ENCODE data around the gene ARHGAP23.
A peak's percentile ranks its signal among the peaks of the same experiment; 100 is the strongest.

ARHGAP23 gene

DNA sequence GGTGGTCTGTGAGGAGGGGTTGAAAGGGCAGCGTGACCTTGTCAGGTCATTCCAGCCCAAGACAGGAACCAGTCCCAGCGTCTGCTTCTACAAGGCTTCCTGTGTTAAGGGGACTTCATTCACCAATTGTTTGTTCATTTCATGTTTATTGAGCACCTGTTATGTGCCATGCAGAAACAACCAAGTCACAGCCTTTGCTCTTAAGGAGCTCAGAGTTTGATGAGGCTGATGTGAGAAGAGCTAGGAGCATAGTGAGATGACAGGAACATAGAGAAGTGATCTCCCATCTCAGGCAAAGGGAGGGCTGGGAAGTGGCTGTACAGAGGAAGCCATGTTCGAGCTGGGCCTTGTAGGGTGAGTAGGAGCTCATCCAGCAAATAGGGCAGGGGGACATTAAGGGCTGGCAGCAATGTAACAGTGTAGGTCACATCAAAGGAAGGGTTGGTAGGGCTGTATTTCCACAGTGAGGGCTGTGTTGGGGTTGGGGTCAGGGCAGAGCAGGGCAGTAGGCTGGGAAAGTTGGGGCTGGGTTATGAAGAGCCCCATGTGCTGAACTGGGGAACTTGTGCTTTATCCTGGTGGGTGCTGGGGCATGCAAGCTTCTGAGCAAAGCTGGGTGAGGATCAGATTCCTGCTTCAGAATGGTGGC is 79.8 kb downstream of the ARHGAP23 start:
- Histone ChIP-seq H3K4me1 (ENCODE audit: control extremely low read depth in 1 of 4, control insufficient read depth in 4 of 4, insufficient read depth in 4 of 4, low read length in 3 of 4) (peaks cover 0 to 21% (median 10%) of the 10 kb centered on the region in 4 experiments), H3K9me3 (ENCODE audit: control extremely low read depth in 1 of 5, control insufficient read depth in 4 of 5, insufficient read depth in 2 of 5, low read depth in 1 of 5, low read length in 4 of 5) (no peaks in the 10 kb centered on the region), H3K36me3 (ENCODE audit: control insufficient read depth in 4 of 4, insufficient read depth in 4 of 4, low read length in 3 of 4) (peaks cover 4 to 32% (median 7%) of the 10 kb centered on the region in 4 experiments), H3K4me3 (ENCODE audit: control insufficient read depth in 1 of 7, extremely low read depth in 1 of 7, insufficient read depth in 4 of 7, low read depth in 2 of 7, low read length in 6 of 7) (no peak overlapping the region), H3K27ac (ENCODE audit: insufficient read depth in 1 of 2, low read depth in 1 of 2, low read length in 2 of 2, poor library complexity in 1 of 2, severe bottlenecking in 2 of 2) (no peak overlapping the region), H3K27me3 (replicated peaks in 2 of 5; ENCODE audit: control insufficient read depth in 4 of 5, insufficient read depth in 5 of 5, low read length in 4 of 5) (peaks cover 0 to 41% (median 8%) of the 10 kb centered on the region in 5 experiments)
- POLR2A ChIA-PET: no interaction called here
- CTCF ChIA-PET: interaction anchor here (0.7 to 2.4 kb wide), 7 partner anchors 12 to 221 kb away, joined by 3 to 8 read pairs (median 3); no protein-coding TSS in a partner anchor
- DNase-seq: no peak
- 100% methylated on average over 3 of the region's 3 CpGs for WGBS (ENCODE audit: insufficient coverage)

DNA sequence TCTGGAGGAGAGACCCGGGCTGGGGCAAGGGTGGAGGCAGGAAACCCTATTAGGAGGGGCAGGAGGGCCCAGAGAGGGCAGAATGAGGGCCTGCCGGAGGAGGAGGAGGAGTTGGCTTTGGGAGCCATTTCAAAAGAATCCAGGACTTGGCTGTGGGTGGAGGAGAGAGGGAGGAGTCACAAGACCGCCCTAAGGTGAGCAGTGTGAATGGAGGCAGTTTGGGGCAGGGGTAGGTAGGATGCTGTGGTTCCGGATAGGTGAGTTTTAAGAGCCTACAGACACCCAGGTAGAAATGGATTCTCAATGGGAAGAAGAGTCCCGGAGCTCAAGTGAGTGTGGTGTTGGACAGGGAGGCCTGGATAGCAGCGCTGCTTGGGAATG is 80.3 kb downstream of the ARHGAP23 start:
- 94% methylated on average over 6 of the region's 6 CpGs for WGBS (ENCODE audit: insufficient coverage)
- H3K4me3 ChIP-seq (ENCODE audit: control insufficient read depth in 1 of 7, extremely low read depth in 1 of 7, insufficient read depth in 4 of 7, low read depth in 2 of 7, low read length in 6 of 7): no peak overlapping the region
- H3K27me3 ChIP-seq (replicated peaks in 2 of 5; ENCODE audit: control insufficient read depth in 4 of 5, insufficient read depth in 5 of 5, low read length in 4 of 5): peaks cover 0 to 41% (median 8%) of the 10 kb centered on the region in 5 experiments
- ChIA-PET CTCF (interaction anchor here (0.7 to 2.4 kb wide), 8 partner anchors 13 to 220 kb away, joined by 3 to 8 read pairs (median 4); no protein-coding TSS in a partner anchor), POLR2A (no interaction called here)
- H3K9me3 ChIP-seq (ENCODE audit: control extremely low read depth in 1 of 5, control insufficient read depth in 4 of 5, insufficient read depth in 2 of 5, low read depth in 1 of 5, low read length in 4 of 5): no peaks in the 10 kb centered on the region
- DNase-seq: no peak
- H3K4me1 ChIP-seq (ENCODE audit: control extremely low read depth in 1 of 4, control insufficient read depth in 4 of 4, insufficient read depth in 4 of 4, low read length in 3 of 4): peaks cover 0 to 21% (median 10%) of the 10 kb centered on the region in 4 experiments
- H3K36me3 ChIP-seq (ENCODE audit: control insufficient read depth in 4 of 4, insufficient read depth in 4 of 4, low read length in 3 of 4): peaks cover 0 to 27% (median 7%) of the 10 kb centered on the region in 4 experiments
- H3K27ac ChIP-seq (ENCODE audit: insufficient read depth in 1 of 2, low read depth in 1 of 2, low read length in 2 of 2, poor library complexity in 1 of 2, severe bottlenecking in 2 of 2): no peak overlapping the region

DNA sequence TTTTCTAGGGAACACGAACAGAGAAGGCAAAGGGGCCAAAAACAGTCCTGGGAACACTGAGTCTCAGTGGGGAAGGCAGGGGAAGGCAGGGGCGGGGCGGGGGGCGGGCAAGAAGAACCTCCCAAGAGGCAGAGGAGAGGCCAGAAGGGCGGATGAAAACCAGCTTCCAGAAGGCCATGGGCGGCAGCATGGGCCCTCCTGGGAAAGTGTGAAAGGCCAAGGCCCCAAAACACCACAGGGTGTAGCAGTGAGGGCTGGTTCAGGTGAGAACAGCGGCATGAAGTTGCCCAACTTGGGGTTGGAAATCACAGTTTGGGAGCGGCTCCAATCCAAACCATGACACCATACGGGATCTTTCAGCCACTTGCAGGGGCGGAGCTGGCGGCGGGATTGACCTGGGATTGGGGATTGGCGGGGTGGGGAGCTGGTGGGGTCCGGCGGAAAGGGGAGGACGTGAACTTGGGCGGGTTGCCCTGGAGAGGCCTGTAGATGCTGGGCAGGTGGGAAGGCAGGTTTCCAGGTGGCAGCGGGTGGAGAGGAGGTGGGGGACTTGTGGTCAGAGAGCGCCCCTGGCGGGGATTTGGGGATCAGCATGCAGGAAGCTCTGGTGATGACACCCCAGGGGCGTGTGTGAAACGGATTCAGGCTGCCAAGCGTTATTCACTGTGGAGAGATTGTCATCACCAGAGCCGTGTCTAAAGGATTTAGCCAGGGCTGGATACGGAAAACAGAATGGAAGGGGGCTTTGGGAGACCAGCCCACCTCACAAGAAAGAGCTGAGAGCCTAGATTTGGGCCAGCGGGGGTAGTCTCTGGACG is 80.9 kb downstream of the ARHGAP23 start:
- Histone ChIP-seq H3K4me1 (ENCODE audit: control extremely low read depth in 1 of 4, control insufficient read depth in 4 of 4, insufficient read depth in 4 of 4, low read length in 3 of 4) (peaks cover 0 to 21% (median 10%) of the 10 kb centered on the region in 4 experiments), H3K27ac (ENCODE audit: insufficient read depth in 1 of 2, low read depth in 1 of 2, low read length in 2 of 2, poor library complexity in 1 of 2, severe bottlenecking in 2 of 2) (no peak overlapping the region), H3K36me3 (ENCODE audit: control insufficient read depth in 4 of 4, insufficient read depth in 4 of 4, low read length in 3 of 4) (peaks cover 0 to 24% (median 7%) of the 10 kb centered on the region in 4 experiments), H3K27me3 (replicated peaks in 2 of 5; ENCODE audit: control insufficient read depth in 4 of 5, insufficient read depth in 5 of 5, low read length in 4 of 5) (peaks cover 0 to 41% (median 8%) of the 10 kb centered on the region in 5 experiments), H3K9me3 (ENCODE audit: control extremely low read depth in 1 of 5, control insufficient read depth in 4 of 5, insufficient read depth in 2 of 5, low read depth in 1 of 5, low read length in 4 of 5) (no peaks in the 10 kb centered on the region), H3K4me3 (ENCODE audit: control insufficient read depth in 1 of 7, extremely low read depth in 1 of 7, insufficient read depth in 4 of 7, low read depth in 2 of 7, low read length in 6 of 7) (peak overlapping the region in 4 of 7 experiments; percentile 3 to 53 (median 44))
- ChIA-PET POLR2A (interaction anchor here (0.6 to 1.3 kb wide), 3 partner anchors 62 to 797 kb away, joined by 3 to 4 read pairs (median 3); no protein-coding TSS in a partner anchor), CTCF (interaction anchor here (0.6 to 2.4 kb wide), 10 partner anchors 13 to 220 kb away, joined by 3 to 8 read pairs (median 4); no protein-coding TSS in a partner anchor)
- peak; percentile 82 to 93 (median 92) for DNase-seq
- 49% methylated on average over 16 of the region's 27 CpGs for WGBS (ENCODE audit: insufficient coverage)

DNA sequence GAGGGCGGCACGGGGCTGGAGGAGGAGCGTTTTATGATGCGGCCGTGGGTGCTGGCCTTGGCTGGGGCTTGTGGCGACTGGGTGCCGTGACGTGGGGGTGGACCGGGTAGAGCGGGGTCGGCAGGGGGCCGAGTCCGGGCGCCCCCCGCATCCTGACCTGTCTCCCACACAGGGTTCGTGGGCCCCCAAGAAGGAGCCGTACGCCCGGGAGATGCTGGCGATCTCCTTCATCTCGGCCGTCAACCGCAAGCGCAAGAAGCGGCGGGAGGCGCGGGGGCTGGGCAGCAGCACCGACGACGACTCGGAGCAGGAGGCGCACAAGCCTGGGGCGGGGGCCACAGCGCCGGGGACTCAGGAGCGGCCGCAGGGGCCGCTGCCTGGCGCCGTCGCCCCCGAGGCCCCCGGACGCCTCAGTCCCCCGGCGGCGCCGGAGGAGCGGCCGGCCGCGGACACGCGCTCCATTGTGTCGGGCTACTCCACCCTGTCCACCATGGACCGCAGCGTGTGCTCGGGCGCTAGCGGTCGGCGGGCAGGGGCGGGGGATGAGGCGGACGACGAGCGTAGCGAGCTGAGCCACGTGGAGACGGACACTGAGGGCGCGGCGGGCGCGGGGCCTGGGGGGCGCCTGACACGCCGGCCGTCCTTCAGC is 81.6 kb downstream of the ARHGAP23 start:
- ChIA-PET CTCF (interaction anchor here (0.6 to 2.4 kb wide), 10 partner anchors 13 to 219 kb away, joined by 3 to 8 read pairs (median 4); no protein-coding TSS in a partner anchor), POLR2A (interaction anchor here (0.6 to 1.3 kb wide), 3 partner anchors 62 to 798 kb away, joined by 3 to 4 read pairs (median 3); no protein-coding TSS in a partner anchor)
- Histone ChIP-seq H3K36me3 (ENCODE audit: control insufficient read depth in 4 of 4, insufficient read depth in 4 of 4, low read length in 3 of 4) (peaks cover 0 to 22% (median 6%) of the 10 kb centered on the region in 4 experiments), H3K27ac (ENCODE audit: insufficient read depth in 1 of 2, low read depth in 1 of 2, low read length in 2 of 2, poor library complexity in 1 of 2, severe bottlenecking in 2 of 2) (no peak overlapping the region), H3K27me3 (replicated peaks in 2 of 5; ENCODE audit: control insufficient read depth in 4 of 5, insufficient read depth in 5 of 5, low read length in 4 of 5) (peaks cover 0 to 41% (median 8%) of the 10 kb centered on the region in 5 experiments), H3K4me3 (ENCODE audit: control insufficient read depth in 1 of 7, extremely low read depth in 1 of 7, insufficient read depth in 4 of 7, low read depth in 2 of 7, low read length in 6 of 7) (peak overlapping the region in 6 of 7 experiments; percentile 3 to 53 (median 22)), H3K9me3 (ENCODE audit: control extremely low read depth in 1 of 5, control insufficient read depth in 4 of 5, insufficient read depth in 2 of 5, low read depth in 1 of 5, low read length in 4 of 5) (no peaks in the 10 kb centered on the region), H3K4me1 (ENCODE audit: control extremely low read depth in 1 of 4, control insufficient read depth in 4 of 4, insufficient read depth in 4 of 4, low read length in 3 of 4) (peaks cover 0 to 21% (median 10%) of the 10 kb centered on the region in 4 experiments)
- 4% methylated on average over 62 of the region's 80 CpGs for WGBS (ENCODE audit: insufficient coverage)
- DNase-seq: peak in 2 of 3 donors; percentile 13 to 30

DNA sequence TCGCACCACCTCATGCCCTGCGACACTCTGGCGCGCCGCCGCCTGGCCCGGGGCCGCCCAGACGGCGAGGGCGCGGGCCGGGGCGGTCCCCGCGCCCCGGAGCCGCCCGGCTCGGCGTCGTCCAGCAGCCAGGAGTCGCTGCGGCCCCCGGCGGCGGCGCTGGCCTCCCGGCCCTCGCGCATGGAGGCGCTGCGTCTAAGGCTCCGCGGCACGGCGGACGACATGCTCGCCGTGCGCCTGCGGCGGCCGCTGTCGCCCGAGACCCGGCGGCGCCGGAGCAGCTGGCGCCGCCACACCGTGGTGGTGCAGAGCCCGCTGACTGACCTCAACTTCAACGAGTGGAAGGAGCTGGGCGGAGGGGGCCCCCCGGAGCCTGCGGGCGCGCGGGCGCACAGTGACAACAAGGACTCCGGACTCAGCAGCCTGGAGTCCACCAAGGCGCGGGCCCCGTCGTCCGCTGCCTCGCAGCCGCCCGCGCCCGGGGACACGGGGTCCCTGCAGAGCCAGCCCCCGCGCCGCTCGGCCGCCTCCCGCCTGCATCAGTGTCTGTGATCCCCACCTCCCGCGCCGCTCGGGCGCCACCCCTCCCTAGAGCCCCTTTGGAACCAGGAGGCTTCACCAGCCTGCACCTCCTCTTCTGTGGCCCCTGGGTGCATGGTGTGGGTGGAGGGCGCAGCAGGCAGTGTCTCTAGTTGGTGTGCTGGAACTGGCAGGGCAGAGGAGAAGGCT is 82.3 kb downstream of the ARHGAP23 start:
- H3K4me1 ChIP-seq (ENCODE audit: control extremely low read depth in 1 of 4, control insufficient read depth in 4 of 4, insufficient read depth in 4 of 4, low read length in 3 of 4): peaks cover 0 to 21% (median 10%) of the 10 kb centered on the region in 4 experiments
- peaks cover 0 to 22% (median 6%) of the 10 kb centered on the region in 4 experiments for H3K36me3 ChIP-seq (ENCODE audit: control insufficient read depth in 4 of 4, insufficient read depth in 4 of 4, low read length in 3 of 4)
- H3K9me3 ChIP-seq (ENCODE audit: control extremely low read depth in 1 of 5, control insufficient read depth in 4 of 5, insufficient read depth in 2 of 5, low read depth in 1 of 5, low read length in 4 of 5): no peaks in the 10 kb centered on the region
- 6% methylated on average over 74 of the region's 86 CpGs for WGBS (ENCODE audit: insufficient coverage)
- ChIA-PET POLR2A (interaction anchor here (1.3 kb wide), 1 partner anchor 61 kb away, joined by 4 read pairs; no protein-coding TSS in a partner anchor), CTCF (interaction anchor here (1.0 kb wide), 3 partner anchors 12 to 152 kb away, joined by 3 to 5 read pairs (median 3); no protein-coding TSS in a partner anchor)
- peak; percentile 40 to 69 (median 44) for DNase-seq
- H3K4me3 ChIP-seq (ENCODE audit: control insufficient read depth in 1 of 7, extremely low read depth in 1 of 7, insufficient read depth in 4 of 7, low read depth in 2 of 7, low read length in 6 of 7): peak overlapping the region in 4 of 7 experiments; percentile 10 to 53 (median 44)
- H3K27ac ChIP-seq (ENCODE audit: insufficient read depth in 1 of 2, low read depth in 1 of 2, low read length in 2 of 2, poor library complexity in 1 of 2, severe bottlenecking in 2 of 2): no peak overlapping the region
- peaks cover 0 to 41% (median 8%) of the 10 kb centered on the region in 5 experiments for H3K27me3 ChIP-seq (replicated peaks in 2 of 5; ENCODE audit: control insufficient read depth in 4 of 5, insufficient read depth in 5 of 5, low read length in 4 of 5)

All from common myeloid progenitor, CD34-positive (primary cell).